ENCODE results near the gene NTRK3.
"Not testable (repeated sequence)": the region's sequence is repeated elsewhere in the genome, so short reads cannot be mapped to it uniquely, and the experiment has no call there.

The NTRK3 gene

GRCh38 chr15:87877822-87878542 is 378.6 kb downstream of the NTRK3 start:
- no peak for DNase-seq (ENCODE audit: low read depth in 3 of 3)

GRCh38 chr15:87877114-87877810 is 379.3 kb downstream of the NTRK3 start:
- DNase-seq (ENCODE audit: low read depth in 3 of 3): no peak

- no peak for DNase-seq (ENCODE audit: low read depth in 3 of 3)
Measured at GRCh38 chr15:87874896-87875711, 381.4 kb downstream of the NTRK3 start.

DNA sequence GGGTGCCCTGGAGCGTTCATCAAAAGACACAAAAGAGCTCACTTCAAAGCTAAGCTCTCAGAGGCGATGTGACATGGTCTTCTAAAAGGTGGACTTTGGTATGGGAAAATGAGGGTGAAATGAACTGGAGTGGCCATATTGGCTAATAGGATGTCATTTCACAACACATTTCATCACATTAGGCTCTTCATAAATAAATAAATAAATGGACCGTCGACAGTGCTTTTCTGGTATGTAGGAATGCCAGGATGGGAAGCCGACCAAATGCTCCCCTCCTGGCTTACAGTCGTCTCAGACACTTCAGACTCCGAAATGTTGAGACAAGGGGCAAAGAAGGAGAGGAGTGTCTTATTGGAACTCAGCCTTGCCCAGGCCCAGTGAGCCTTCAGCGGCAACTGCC is 383.0 kb downstream of the NTRK3 start:
- DNase-seq (ENCODE audit: low read depth in 3 of 3): no peak

- no peak for DNase-seq (ENCODE audit: low read depth in 3 of 3)
Measured at GRCh38 chr15:87871731-87872320, 384.7 kb downstream of the NTRK3 start.

DNA sequence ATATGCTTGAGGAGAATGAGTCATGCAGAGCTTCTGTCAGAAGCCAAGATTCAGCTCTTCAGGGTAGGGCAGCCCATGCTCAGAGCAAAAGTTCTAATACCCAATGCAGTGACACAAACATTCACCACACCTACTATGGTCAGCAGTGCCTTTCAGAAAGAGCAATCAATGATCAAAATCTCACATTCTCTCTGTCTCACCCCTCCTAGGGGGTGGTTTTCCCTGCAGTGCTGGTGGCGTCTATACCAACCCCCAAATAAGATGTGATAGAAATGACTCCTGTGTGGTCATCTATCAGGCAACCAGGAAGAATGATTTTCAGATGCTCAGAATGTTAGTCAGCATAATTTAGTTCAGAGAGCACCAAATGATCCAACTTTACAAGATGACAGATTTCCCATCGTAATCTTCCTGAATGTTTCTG is 385.3 kb downstream of the NTRK3 start:
- DNase-seq (ENCODE audit: low read depth in 3 of 3): no peak

DNA sequence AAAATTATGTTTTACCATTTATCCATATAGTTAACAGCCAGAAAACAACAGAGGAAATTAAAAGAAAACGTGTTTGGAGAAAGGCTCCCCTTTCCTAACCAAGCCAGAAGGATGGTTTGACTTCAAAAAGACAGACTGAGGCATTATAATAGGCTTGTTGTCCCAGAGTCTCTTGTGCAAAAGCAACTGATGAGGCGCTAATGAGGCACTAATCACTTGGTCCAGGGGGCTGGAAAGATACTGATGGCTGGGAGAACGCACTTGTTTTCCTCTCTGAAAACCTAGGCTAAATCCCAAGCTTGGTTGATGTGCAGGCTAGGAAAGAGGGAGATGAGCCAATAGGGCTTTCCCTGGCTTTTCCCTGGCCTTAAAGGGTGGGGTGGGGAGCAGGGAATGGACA is 389.6 kb downstream of the NTRK3 start:
- no peak for DNase-seq (ENCODE audit: low read depth in 3 of 3)

- DNase-seq (ENCODE audit: low read depth in 3 of 3): no peak
Measured at GRCh38 chr15:87863152-87863551, 393.4 kb downstream of the NTRK3 start.

DNA sequence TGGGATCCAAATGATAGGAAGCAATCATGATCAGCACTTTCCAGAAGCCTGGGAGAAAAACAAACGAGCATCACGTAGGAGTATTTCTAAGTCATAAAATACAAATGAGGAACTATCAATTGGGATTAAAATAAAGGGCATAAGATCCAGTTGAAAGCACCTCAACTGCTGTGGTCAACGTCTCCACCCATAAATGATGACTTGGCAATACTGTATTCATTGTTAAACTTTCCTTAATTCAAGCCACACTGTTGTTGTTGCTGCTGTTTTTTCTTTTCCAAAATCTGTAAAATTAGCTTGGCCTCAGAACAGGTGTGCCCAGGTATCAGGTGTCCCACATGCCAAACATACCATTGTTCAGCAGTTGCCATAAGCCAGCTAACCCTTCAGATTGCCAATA is 395.8 kb downstream of the NTRK3 start:
- no peak for DNase-seq (ENCODE audit: low read depth in 3 of 3)

- DNase-seq (ENCODE audit: low read depth in 3 of 3): no peak
Measured at GRCh38 chr15:87858651-87859050, 397.9 kb downstream of the NTRK3 start.

DNA sequence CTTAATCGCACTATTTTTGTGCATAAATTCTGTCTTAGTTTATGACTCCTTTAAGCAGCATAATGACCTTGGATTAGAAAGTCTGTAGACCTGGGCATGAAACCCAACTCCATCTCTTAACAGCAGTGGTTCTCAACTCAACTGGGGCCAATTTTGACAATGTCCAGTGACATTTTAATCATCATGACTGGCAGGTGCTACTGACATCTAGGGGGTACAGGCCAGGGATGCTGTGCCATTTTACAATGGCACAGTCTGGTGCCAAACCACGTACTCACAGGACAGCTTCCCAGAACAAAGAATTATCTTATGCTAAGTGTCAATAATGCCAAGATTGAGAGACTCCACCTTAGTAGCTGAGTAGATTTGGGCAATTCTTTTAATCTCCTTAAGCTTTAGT is 405.0 kb downstream of the NTRK3 start:
- DNase-seq (ENCODE audit: low read depth in 3 of 3): no peak

GRCh38 chr15:87850916-87851315 is 405.6 kb downstream of the NTRK3 start:
- no peak for DNase-seq (ENCODE audit: low read depth in 3 of 3)

DNA sequence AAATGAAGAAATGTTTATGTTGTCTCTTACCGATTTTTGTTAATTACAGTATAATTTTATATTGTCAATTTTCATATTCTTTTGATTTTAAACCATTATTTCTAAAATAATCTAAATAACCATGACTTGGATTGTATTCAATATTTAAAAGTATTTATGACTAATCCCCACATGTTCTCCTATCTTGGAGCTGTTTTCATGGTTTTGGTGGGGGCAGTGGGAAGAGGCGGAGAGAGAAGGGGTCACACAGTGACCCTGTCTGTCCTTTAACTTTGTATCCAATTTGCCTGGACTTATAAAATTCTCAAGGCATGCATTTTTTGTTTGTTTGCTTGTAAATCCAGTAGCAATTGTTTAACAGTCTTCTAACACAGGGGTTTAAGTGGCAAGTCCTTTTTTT is 407.4 kb downstream of the NTRK3 start:
- no peak for DNase-seq (ENCODE audit: low read depth in 3 of 3)

- DNase-seq (ENCODE audit: low read depth in 3 of 3): no peak
Measured at GRCh38 chr15:87848012-87848411, 408.5 kb downstream of the NTRK3 start.

DNA sequence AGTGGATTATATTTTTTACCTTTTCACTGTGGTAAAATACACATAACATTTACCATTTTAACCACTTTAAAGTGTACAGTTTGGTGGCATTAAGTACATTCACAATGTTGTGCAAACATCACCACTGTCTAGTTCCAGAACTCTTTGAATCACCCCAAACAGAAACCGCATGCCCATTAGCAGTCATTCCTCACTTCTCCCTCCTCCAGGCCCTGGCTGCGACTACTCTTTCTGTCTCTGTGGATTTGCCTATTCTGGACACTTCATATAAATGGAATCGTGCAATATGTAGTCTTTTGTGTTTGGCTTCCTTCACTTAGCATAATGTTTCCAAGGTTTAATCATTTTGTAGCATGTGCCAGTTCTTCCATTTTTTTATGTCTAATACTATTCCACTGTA is 409.8 kb downstream of the NTRK3 start:
- DNase-seq (ENCODE audit: low read depth in 3 of 3): no peak

GRCh38 chr15:87843312-87843711 is 413.2 kb downstream of the NTRK3 start:
- no peak for DNase-seq (ENCODE audit: low read depth in 3 of 3)

DNA sequence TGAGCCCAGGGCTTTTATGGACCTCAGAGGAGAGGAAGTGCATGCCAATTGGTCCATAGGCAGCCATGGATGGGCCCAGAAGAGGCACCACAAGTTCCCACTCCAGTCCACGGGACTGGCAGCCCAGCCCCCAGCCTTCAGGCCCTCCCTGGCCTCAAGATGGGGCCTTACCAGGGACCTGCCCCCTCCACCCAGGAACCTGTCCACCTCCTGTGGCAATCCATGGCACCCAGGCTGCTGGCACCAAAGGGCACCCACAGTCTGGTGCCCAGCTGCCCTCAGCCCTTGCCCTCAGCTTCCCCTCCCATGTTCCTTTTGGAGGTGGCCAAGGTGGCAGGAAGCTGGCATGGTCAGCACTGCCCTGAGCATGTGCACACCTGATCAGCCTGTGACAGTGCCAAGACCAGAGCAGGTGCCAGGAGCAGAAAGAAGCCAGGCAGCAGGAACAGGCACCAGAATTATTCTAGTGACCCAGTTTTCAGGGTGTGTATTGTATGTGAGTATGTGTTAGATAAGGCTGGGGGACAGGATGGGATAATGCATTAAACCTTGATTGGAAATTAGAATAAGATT is 415.0 kb downstream of the NTRK3 start:
- no peak for DNase-seq (ENCODE audit: low read depth in 3 of 3)

DNA sequence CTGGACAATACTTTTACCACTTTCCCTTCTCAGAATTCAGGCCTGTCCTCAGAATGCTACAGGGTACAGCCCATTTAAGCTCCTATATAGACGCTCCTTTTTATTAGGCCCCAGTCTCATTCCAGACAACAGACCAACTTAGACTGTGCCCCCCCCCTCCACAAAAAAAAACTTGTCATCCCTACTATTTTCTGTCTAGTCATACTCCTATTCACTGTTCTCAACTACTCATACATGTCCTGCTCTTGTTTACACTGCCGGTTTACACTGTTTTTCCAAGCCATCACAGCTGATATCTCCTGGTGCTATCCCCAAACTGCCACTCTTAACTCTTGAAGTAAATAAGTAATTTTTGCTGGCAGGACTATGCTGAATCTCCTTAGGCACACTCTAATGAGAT is 420.7 kb downstream of the NTRK3 start:
- DNase-seq (ENCODE audit: low read depth in 3 of 3): not testable (repeated sequence)

GRCh38 chr15:87833333-87833732 is 423.2 kb downstream of the NTRK3 start:
- not testable (repeated sequence) for DNase-seq (ENCODE audit: low read depth in 3 of 3)

DNA sequence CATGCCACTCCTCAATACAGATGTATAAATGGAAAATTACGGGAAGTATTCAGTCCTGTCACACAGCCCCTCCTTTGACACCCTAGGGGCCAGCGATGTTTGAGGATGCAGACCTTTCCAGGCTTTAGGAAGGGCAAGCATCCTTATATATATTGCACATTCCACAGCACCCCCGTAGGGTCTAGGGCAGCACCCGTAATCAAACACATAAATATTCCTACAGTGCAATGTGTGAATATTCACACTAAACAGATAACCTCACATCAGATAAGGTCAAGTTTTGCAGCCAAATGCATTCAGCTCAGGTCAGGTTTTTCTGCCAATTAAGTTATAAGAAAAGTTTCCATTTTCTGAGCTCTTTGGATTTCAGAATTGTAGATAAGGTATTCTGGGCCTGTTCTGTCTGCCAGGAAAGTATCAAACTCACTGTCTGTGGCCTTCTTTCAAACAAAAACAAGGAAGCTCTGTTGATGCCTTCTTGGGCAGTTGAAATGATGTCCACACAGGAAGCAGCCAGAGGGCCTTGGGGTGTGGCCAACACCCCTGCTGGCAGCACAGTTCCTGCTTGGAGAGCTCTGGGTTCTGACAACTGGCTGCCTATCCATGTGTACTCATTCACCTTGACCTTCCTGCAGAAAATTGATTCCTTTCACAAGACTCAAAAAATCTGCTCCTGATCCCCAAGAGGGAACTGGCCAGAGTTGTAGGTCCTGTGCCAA is 427.0 kb downstream of the NTRK3 start:
- no peak for DNase-seq (ENCODE audit: low read depth in 3 of 3)

DNA sequence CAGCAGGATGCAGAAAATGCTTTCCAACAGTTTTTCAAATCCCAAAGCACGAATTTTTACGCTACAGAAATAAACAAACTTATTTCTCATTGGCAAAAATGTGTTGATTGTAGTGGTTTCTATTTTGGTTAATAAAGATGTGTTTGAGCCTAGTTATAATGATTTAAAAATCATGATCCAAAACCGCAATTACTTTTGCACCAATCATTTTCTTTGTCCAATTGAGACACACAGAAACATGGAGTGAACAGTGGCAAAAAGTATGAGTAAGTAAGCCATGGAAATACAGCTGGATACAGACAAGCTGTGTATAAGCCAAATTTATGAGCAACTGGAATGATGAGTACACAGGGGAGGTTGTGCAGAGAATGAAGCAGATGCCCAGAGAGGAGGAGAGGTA is 427.9 kb downstream of the NTRK3 start:
- no peak for DNase-seq (ENCODE audit: low read depth in 3 of 3)
